K562 (cell line): ENCODE data around the gene ELOB. TPM values are rescaled to one million over a fixed set of nuclear protein-coding genes. Genes with fewer than 3 reads are reported as not detected.

Source experiments
- CBX5 ChIP-seq: IDR thresholded peaks from 2 replicates; pipeline ENCODE4 v1.6.1; 2014; ENCODE audit warnings: low read depth, borderline replicate concordance
- E2F1 ChIP-seq: sonication (generic); formaldehyde crosslinking; IDR thresholded peaks from 2 replicates; pipeline ENCODE4 v1.8.1; 2023; ENCODE audit warnings: mild to moderate bottlenecking, missing genetic modification reagents, moderate library complexity
- KAT8 ChIP-seq: fragments of 450-650 bp; IDR thresholded peaks from 2 replicates; pipeline ENCODE4 v1.6.1; 2016; ENCODE audit warnings: low read depth, mild to moderate bottlenecking
- MEF2A ChIP-seq: IDR thresholded peaks from 2 replicates; pipeline ENCODE4 v1.6.1; 2011; ENCODE audit warnings: low read depth, mild to moderate bottlenecking, low read length, moderate library complexity; ENCODE audit not compliant: control insufficient read depth
- MGA ChIP-seq: fragments of 450-650 bp; IDR thresholded peaks from 2 replicates; pipeline ENCODE4 v1.6.1; 2016; ENCODE audit warnings: mild to moderate bottlenecking, moderate library complexity
- MXI1 ChIP-seq: IDR thresholded peaks from 2 replicates; pipeline ENCODE4 v1.6.1; 2011; ENCODE audit warnings: low read depth, mild to moderate bottlenecking, improper control_type of control experiment, low read length
- RFX7 ChIP-seq: fragments of 250-450 bp; sonication (Bioruptor Pico); IDR thresholded peaks from 2 replicates; pipeline ENCODE4 v1.5.1; 2021; ENCODE audit warnings: mild to moderate bottlenecking
- TOE1 ChIP-seq, 2 experiments: fragments of 450-650 bp in 1 of 2; sonication (generic) in 1 of 2; formaldehyde crosslinking in 1 of 2; IDR thresholded peaks; 2 replicates each; pipeline versions ENCODE4 v1.7.1 to v1.8.0; 2016 to 2022; ENCODE audit warnings: borderline replicate concordance in 2 of 2, mild to moderate bottlenecking in 2 of 2, antibody characterized with exemption in 1 of 2, inconsistent platforms in 1 of 2, low read depth in 1 of 2, missing genetic modification reagents in 1 of 2, moderate library complexity in 1 of 2
- ZBTB5 ChIP-seq: fragments of 450-650 bp; IDR thresholded peaks from 2 replicates; pipeline ENCODE4 v1.6.1; 2017; ENCODE audit warnings: antibody characterized with exemption
- ZNF143 ChIP-seq: sonication (generic); formaldehyde crosslinking; IDR thresholded peaks from 2 replicates; pipeline ENCODE4 v1.9.0; 2022; ENCODE audit warnings: mild to moderate bottlenecking, missing genetic modification reagents
- ZNF586 ChIP-seq: fragments of 450-650 bp; formaldehyde crosslinking; conservative IDR thresholded peaks from 2 replicates; pipeline ENCODE4 v1.4.0; 2020; ENCODE audit warnings: mild to moderate bottlenecking, moderate library complexity
- ZNF707 ChIP-seq: fragments of 250-450 bp; sonication (Bioruptor Pico); conservative IDR thresholded peaks from 2 replicates; pipeline ENCODE4 v1.8.0; 2022; ENCODE audit warnings: inconsistent platforms, mild to moderate bottlenecking, moderate library complexity
- polyA plus RNA-seq, 8 experiments: library from polyadenylated mRNA; depleted of rRNA in 4 of 8; stranded (reverse) in 5 of 8; unstranded in 3 of 8; fragments of >200 nt; fragmentation: Nextera tagmentation in 2 of 8; fragmentation: Illumina TruSeq in 1 of 8; extraction: Ambion mirVana in 2 of 8; extraction: Trizol in 1 of 8; gene quantifications; 2 replicates each; pipeline versions ENCODE4 v1.2.1 to v1.2.3, GENCODE V29; 2011 to 2014; ENCODE audit warnings: inconsistent platforms in 1 of 8, missing spikeins in 1 of 8
- total RNA-seq, 7 experiments: library from RNA; depleted of rRNA in 6 of 7; stranded (reverse); fragments of >200 nt in 6 of 7; fragmentation: Illumina TruSeq in 2 of 7; extraction: Trizol in 2 of 7; gene quantifications; 2 replicates each; pipeline versions ENCODE4 v1.2.1 to v1.2.3, GENCODE V29; 2011 to 2021; ENCODE audit warnings: low replicate concordance in 1 of 7

Gene ELOB
- total and polyA plus RNA-seq, 9 of the 15 experiments (the other 6 are each of a cell fraction or from before 2014, with no cell fraction given) = 63.2 to 791 (median 237) TPM

- no peak for TF ChIP-seq ZNF707 (CRISPR knock-in tag)
- TF ChIP-seq MXI1 = no peak
- no peak for TF ChIP-seq ZNF143 (CRISPR knock-in tag)
- TF ChIP-seq CBX5 = no peak
- TF ChIP-seq ZBTB5 = no peak
- TF ChIP-seq TOE1 (IDR thresholded peaks at IDR 0.05; ENCODE audit: borderline replicate concordance) = no peak
- TF ChIP-seq TOE1 (CRISPR knock-in tag; IDR thresholded peaks at IDR 0.05; ENCODE audit: borderline replicate concordance, low read depth) = no peak
- no peak for TF ChIP-seq MEF2A
- no peak for TF ChIP-seq E2F1
- no peak for TF ChIP-seq KAT8
- no peak for TF ChIP-seq MGA
- no peak for TF ChIP-seq RFX7 (CRISPR knock-in tag)
- TF ChIP-seq ZNF586 (CRISPR knock-in tag) = no peak
These were observed 39.8 kb upstream of the ELOB start, which contains the start of gene PRSS21 (continued) for GRCh38 chr16:2816751-2817339.
